ENCODE data around the gene SMOC1.
A peak's percentile ranks its signal among the peaks of the same experiment; 100 is the strongest.

Gene SMOC1
- 0 to 0.21 (median 0.05) reads per million in 18 experiments for total RNA-seq

GRCh38 chr14:69879175-69880043 lies at the start of gene SMOC1:
SMOC1 (plus strand) TSS chr14:69879416; CDS start chr14:69879679, 263 bp downstream.
- no peak for DNase-seq

DNA sequence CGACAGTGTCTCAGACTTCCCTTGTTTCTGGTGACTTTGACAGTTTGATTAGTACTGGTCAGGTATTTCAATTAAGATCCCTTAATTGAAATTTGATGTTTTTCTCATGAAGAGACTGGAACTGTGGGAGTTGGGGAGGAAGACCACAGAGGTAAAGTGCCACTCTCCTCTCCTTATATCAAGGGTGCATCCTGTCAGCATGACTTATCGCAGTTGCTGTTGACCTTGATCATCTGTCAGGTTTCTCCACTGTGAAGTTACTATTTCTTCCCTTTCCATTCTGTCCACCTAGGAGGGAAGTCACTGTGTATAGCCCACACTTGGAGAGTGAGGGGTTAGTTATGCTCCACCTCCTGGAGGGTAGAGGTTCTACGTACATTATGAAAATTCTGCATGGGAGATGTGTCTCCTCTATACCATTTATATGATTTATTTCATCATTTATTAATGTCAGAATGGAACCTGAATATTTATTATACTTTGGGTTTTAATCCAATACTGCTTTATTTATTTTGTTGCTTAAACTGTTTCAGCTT lies 40.3 kb upstream of the SMOC1 start:
- DNase-seq, result no peak

DNA sequence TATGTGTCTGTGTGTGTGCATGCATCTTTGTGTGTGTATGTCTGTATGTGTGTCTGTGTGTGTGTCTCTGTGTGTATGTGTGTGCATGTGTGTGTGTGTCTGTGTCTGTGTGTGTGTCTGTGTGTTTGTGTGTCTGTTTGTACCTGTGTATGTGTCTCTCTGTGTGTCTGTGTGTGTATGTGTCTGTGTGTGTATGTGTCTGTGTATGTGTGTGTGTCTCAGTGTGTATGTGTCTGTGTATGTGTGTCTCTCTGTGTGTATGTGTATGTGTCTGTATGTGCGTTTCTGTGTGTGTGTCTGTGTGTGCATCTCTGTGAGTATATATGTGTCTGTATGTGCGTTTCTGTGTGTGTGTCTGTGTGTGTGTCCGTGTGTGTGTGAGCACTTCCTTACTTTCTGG lies 39.6 kb upstream of the SMOC1 start:
- DNase-seq, result no peak

DNA sequence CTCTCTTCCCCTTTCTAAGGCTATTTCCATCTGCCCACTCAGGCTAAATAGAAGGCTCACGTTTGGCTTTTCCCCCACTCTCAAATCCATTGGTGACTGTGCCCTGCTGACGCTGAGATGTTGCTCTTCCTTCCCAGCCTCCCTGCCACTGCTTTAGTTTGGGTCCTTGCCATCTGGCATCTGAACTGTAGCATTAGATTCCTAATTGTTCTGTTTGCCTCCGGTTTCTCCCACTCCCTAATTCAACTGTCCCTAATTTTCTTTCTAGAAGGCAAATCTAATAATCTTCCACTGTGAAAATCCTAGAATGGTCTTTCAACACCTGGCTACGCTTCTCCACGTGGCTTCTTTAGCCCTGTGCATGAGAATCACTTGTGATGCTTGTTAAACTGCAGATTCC lies 37.6 kb upstream of the SMOC1 start:
- peak; percentile 23 to 31 for DNase-seq

DNA sequence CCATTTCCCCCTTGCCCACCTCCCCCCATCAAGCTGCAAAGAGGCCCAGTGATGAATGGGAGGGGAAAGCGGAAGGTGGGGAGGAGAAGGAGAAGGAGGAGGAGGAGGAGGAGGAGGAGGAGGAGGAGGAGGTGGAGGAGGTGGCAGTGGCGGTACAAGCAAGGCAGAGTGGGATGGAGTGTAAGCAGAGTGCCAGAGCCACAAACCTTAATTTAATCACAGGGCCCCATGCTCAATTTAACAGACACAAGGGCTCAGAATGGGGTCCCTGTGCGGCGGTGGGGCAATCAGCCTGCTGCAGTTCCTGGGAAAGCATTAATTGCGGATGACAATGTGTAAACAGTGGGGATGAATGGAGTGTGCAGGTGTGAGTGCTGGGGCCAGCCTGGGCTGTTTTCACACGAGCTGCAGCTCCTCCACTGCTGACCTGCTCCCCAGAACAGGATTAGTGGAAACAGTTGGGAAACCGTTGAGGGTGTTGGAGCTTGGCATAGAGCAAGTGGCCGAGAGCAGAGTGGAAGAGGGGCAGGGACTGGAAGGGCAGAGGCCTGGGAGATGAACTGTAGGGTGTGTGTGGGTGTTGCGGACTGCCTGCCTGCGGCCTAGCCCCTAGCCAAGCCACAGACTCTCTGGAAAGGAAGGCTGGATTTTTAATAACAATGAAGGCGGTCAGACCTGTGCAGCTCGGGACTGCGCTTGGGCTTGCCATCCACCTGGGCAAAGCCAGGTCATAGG lies 36.4 kb upstream of the SMOC1 start:
- DNase-seq, result no peak

DNA sequence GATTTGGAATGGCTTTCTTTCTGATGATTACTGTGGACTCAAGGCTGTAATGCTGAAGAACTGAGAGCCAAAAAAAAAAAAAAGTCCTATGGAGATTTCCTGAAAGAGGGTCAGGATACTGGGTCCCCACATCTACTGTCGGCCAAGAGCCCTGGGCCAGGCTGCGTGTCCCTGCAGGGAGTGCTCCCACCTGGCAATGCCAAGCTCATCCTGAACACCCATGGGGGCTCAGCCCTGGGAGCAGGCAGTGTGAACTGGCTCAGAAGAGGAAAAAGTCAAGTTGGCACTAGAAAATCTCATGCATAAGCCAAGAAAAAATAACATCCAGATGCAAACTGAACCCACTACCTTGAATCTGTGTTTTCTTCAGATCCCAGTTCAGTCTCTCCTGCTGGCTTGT lies 35.0 kb upstream of the SMOC1 start:
- DNase-seq, result no peak

DNA sequence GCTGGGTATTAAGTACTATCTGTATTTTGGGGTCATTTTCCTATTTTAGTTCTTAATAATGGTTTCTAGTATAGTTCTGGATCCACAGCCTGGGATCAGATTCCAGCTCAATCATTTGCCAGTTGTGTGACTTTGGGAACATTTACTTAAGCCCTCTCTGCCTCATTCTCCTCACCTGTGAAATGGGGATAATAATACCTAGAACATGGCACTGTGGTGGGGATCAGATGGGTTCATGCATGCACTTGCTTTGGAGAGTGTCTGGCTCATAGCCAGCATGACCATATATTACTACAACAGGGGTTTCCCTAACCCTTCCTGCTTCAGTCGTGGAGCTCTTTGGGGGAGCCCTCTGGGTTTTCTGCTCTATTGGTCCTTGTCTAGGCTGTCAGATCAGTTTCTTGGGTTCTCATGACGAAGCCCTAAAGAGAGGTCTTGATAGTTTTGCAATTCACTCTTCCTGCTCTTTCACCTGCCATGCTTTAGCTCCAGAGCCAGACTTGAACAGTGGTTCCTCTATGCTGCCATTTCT lies 34.1 kb upstream of the SMOC1 start:
- DNase-seq, result no peak

DNA sequence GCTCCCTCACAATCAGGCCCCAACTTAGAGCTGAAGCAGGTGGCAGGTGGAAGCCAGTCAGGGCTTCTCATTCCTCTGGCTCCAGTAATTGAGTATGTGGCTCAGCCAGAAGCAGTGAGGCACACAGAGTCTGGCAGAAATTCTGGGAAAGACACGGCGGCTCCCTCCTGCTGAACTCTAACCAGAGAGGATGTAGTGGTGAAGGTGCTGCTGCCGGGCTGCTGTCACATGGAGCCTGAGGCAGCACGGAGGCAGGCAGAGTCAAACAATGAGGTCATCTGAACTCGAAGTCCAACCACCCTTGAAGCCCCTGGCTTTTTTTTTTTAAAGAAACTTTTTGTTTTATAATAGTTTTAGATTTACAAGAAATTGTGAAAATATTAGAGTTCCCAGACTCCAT lies 33.4 kb upstream of the SMOC1 start:
- no peak for DNase-seq

DNA sequence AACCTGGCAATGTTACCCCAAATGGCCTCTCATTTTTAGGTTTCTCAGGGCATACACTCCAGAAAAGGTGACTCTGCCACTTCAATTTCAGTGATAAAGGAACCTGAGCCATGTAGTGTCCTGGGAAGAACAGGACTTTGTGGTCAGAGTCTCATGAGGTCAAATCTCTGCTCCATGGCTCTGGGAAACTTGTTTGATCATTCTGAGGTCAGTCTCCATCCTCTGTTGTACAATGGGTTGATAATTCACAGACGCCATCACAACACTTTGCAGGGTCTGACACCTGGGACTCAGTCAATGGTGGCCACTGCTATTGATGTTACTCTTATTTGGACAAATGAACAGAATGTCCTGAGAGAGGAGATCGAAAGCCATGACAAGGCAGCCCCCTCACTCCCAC lies 31.1 kb upstream of the SMOC1 start:
- DNase-seq, result no peak

GRCh38 chr14:69848903-69849391 lies 30.3 kb upstream of the SMOC1 start:
- no peak for DNase-seq

DNA sequence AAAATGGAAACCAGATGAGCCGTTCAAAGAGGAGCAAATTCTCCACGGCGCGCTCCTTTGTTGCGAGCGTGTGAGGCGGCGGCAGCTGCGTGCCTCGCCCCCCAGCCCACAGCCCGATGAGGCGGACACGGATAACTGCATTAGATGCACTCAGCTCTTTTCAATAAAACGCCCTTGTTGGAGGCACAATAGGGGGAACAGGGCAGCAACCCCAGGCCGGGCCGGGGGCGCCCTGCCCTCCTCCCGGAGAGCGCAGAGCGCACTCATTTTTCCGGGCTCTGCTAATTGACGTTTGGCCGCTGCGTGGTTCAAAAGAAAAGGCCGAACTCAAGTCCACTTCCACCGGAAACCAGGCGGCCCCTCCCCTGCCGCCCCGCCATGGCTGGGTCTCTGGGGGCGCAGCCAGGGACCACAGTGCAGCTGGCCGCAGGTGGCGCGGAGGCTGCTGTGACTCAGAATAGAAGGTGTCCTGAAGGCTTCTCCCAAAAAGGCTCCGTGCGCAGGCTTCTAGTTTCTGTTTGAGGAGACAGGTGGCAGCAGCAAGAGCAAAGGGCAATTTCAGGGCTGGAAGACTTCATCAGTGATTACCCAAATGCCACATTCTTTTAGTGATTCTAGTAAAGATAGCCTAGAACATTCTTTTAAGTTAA lies 29.0 kb upstream of the SMOC1 start:
- no peak for DNase-seq

DNA sequence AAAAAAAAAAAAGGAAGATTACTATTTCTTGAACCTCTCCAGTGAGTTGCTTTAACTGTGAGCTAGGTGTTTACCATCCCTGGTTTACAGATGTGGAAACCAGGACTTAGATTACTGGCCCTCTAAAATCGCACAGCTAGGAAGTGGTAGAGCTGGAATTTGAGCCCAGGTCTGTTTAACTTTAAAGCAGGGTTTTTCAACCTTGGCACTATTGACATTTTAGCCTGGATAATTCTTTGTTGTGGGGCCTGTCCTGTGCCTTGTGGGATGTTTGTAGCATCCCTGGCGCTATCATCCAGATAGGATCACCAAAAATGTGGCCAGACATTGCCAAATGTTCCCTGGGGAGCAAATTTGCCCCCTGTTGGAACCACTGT lies 28.5 kb upstream of the SMOC1 start:
- no peak for DNase-seq

DNA sequence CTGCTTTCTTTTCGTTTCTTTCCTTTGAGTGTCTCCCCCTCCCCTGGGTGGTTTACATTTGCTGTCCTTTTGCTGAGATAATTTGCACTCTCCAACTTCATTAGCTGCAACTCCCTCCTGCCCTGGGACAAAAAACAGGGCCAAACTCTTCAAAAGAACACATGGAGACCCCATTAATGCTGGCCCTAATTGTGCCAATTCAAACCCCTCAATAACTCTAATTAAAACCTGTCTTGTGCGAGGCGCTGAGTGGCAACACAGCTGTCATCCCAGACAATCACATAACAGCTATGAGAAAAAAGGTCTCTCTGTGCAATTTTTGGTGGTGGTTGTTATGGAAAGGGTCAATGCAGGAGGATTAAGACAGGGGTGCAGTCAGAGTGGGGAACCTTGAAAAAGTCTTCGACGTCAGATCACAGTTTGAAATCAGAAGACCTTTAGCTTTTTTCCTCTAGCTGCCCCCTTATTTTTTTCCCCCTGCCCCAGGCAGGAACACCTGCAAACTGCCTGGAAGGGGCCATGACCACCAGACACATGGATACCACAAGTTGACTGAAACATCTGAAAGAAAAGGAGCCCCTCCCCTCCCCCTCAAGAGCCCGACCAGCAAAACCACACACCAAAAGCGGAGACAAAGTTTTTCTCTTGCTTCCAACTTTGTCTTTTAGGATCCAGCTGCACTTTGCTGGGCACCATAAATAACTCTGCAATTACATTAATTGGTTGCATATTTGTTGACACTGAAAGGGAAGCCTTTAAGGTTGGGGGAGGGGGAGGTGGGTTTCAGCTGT lies 26.5 kb upstream of the SMOC1 start:
- DNase-seq, result no peak

GRCh38 chr14:69853774-69854173 lies 25.4 kb upstream of the SMOC1 start:
- DNase-seq, result no peak

DNA sequence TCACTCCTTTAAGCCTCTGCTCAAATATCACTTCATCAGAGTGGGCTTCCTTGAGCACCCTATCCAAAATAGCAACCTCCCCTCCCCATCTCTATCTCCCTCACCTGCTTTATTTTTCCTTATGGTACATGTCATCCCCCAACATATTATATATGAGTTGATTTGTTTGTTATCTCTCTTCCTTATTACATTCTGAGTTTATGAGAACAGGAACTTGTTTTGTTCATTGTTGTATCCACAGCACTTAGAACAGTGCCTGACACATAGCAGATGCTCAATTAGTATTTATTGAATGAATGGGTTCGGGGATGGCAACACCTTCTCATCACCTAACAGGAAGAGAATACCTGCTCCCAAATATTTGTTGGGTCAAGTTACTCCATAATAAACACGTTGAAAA lies 24.6 kb upstream of the SMOC1 start:
- DNase-seq, result no peak

GRCh38 chr14:69855180-69855832 lies 23.9 kb upstream of the SMOC1 start:
- no peak for DNase-seq

GRCh38 chr14:69858801-69859200 lies 20.4 kb upstream of the SMOC1 start:
- DNase-seq, result no peak

DNA sequence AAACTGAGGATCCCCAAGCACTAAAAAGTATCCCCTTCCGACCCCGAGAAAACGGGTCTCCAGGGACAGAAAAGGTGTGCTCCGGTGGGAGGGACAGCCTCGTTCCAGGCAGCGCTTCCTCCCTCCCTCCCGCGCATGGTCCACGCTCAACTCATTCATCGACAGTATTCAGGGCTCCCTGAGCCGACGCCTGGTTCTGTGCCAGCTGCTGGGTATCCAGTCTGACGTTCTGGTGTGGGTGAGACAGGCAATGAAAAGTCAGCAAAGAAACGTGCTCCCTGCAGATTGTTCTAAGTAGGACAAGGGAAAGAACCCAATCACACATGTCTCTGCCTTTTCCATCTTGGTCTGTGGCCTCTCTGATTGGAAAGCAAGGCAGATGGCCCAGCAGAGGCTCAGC lies 19.6 kb upstream of the SMOC1 start:
- no peak for DNase-seq

- no peak for DNase-seq
Measured at GRCh38 chr14:69860221-69860620, 19.0 kb upstream of the SMOC1 start.

DNA sequence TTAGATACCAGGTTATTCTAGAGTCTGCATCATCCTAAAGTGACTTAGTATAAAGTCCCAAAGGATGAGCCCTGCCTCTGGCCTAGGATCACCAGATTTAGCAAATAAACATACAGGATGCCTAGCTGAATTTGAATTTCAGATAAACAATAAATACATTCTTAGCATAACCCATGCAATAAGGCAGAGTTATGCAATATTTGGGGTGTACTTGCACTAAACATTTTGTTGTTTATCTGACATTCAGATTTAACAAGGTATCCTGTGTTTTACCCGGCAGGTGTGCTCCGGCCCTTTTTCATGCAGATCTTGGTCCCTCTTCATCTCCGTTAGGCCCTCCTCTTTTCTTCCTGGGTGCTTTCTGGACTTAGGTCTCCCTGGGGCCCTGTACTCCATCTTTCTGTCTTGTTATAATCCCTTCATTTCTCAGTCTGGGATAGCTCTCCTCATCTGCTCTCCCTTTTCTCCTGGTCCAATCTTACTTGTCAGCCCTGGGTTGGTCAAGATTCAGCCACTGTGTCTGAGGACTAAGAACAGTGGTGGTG lies 18.1 kb upstream of the SMOC1 start:
- DNase-seq, result no peak

- no peak for DNase-seq
Measured at GRCh38 chr14:69863083-69863482, 16.1 kb upstream of the SMOC1 start.

All from inflammatory macrophage (primary cell).